ENCODE measurements around the gene C12orf57. TPM values are rescaled to one million over a fixed set of nuclear protein-coding genes. Genes with fewer than 3 reads are reported as not detected.

C12orf57 gene
- total and polyA plus RNA-seq, 9 of the 15 experiments (the other 6 are each of a cell fraction or from before 2014, with no cell fraction given), result 26.7 to 191 (median 107) TPM

- TF ChIP-seq, protein P1, sequence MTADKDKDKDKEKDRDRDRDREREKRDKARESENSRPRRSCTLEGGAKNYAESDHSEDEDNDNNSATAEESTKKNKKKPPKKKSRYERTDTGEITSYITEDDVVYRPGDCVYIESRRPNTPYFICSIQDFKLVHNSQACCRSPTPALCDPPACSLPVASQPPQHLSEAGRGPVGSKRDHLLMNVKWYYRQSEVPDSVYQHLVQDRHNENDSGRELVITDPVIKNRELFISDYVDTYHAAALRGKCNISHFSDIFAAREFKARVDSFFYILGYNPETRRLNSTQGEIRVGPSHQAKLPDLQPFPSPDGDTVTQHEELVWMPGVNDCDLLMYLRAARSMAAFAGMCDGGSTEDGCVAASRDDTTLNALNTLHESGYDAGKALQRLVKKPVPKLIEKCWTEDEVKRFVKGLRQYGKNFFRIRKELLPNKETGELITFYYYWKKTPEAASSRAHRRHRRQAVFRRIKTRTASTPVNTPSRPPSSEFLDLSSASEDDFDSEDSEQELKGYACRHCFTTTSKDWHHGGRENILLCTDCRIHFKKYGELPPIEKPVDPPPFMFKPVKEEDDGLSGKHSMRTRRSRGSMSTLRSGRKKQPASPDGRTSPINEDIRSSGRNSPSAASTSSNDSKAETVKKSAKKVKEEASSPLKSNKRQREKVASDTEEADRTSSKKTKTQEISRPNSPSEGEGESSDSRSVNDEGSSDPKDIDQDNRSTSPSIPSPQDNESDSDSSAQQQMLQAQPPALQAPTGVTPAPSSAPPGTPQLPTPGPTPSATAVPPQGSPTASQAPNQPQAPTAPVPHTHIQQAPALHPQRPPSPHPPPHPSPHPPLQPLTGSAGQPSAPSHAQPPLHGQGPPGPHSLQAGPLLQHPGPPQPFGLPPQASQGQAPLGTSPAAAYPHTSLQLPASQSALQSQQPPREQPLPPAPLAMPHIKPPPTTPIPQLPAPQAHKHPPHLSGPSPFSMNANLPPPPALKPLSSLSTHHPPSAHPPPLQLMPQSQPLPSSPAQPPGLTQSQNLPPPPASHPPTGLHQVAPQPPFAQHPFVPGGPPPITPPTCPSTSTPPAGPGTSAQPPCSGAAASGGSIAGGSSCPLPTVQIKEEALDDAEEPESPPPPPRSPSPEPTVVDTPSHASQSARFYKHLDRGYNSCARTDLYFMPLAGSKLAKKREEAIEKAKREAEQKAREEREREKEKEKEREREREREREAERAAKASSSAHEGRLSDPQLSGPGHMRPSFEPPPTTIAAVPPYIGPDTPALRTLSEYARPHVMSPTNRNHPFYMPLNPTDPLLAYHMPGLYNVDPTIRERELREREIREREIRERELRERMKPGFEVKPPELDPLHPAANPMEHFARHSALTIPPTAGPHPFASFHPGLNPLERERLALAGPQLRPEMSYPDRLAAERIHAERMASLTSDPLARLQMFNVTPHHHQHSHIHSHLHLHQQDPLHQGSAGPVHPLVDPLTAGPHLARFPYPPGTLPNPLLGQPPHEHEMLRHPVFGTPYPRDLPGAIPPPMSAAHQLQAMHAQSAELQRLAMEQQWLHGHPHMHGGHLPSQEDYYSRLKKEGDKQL (CRISPR knock-in tag; IDR thresholded peaks at IDR 0.05; ENCODE audit: borderline replicate concordance), result no peak
- TF ChIP-seq E2F3 (CRISPR knock-in tag; IDR thresholded peaks at IDR 0.05) (no peak), HCFC1 (IDR thresholded peaks at IDR 0.05; ENCODE audit: low read depth, low read length) (peak; percentile 9; the same call in 1 of the 2 replicates), ZFX (CRISPR knock-in tag; IDR thresholded peaks at IDR 0.05) (peak; percentile 85), SMAD4 (CRISPR knock-in tag; conservative IDR thresholded peaks at IDR 0.05) (0 out of 2 replicates have a peak, but pooled peaks have one; percentile 49), ZFP1 (CRISPR knock-in tag; IDR thresholded peaks at IDR 0.05) (no peak), TRIM24 (IDR thresholded peaks at IDR 0.05) (no peak), OTX1 (CRISPR knock-in tag; IDR thresholded peaks at IDR 0.05) (no peak), ZFPM2 (CRISPR knock-in tag; IDR thresholded peaks at IDR 0.05) (no peak), KHSRP (IDR thresholded peaks at IDR 0.05) (no peak), ZNF41 (CRISPR knock-in tag; conservative IDR thresholded peaks at IDR 0.05) (no peak), EP400 (IDR thresholded peaks at IDR 0.05) (peak; percentile 79), ZNF740 (CRISPR knock-in tag; IDR thresholded peaks at IDR 0.05) (no peak), ZNF740 (tag; IDR thresholded peaks at IDR 0.05) (no peak)
- TF ChIP-seq, protein P2, sequence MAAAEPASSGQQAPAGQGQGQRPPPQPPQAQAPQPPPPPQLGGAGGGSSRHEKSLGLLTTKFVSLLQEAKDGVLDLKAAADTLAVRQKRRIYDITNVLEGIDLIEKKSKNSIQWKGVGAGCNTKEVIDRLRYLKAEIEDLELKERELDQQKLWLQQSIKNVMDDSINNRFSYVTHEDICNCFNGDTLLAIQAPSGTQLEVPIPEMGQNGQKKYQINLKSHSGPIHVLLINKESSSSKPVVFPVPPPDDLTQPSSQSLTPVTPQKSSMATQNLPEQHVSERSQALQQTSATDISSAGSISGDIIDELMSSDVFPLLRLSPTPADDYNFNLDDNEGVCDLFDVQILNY (CRISPR knock-in tag; IDR thresholded peaks at IDR 0.05), result no peak
- TF ChIP-seq, protein P3, sequence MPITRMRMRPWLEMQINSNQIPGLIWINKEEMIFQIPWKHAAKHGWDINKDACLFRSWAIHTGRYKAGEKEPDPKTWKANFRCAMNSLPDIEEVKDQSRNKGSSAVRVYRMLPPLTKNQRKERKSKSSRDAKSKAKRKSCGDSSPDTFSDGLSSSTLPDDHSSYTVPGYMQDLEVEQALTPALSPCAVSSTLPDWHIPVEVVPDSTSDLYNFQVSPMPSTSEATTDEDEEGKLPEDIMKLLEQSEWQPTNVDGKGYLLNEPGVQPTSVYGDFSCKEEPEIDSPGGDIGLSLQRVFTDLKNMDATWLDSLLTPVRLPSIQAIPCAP (CRISPR knock-in tag; IDR thresholded peaks at IDR 0.05; ENCODE audit: borderline replicate concordance), result no peak
- TF ChIP-seq, protein P4, sequence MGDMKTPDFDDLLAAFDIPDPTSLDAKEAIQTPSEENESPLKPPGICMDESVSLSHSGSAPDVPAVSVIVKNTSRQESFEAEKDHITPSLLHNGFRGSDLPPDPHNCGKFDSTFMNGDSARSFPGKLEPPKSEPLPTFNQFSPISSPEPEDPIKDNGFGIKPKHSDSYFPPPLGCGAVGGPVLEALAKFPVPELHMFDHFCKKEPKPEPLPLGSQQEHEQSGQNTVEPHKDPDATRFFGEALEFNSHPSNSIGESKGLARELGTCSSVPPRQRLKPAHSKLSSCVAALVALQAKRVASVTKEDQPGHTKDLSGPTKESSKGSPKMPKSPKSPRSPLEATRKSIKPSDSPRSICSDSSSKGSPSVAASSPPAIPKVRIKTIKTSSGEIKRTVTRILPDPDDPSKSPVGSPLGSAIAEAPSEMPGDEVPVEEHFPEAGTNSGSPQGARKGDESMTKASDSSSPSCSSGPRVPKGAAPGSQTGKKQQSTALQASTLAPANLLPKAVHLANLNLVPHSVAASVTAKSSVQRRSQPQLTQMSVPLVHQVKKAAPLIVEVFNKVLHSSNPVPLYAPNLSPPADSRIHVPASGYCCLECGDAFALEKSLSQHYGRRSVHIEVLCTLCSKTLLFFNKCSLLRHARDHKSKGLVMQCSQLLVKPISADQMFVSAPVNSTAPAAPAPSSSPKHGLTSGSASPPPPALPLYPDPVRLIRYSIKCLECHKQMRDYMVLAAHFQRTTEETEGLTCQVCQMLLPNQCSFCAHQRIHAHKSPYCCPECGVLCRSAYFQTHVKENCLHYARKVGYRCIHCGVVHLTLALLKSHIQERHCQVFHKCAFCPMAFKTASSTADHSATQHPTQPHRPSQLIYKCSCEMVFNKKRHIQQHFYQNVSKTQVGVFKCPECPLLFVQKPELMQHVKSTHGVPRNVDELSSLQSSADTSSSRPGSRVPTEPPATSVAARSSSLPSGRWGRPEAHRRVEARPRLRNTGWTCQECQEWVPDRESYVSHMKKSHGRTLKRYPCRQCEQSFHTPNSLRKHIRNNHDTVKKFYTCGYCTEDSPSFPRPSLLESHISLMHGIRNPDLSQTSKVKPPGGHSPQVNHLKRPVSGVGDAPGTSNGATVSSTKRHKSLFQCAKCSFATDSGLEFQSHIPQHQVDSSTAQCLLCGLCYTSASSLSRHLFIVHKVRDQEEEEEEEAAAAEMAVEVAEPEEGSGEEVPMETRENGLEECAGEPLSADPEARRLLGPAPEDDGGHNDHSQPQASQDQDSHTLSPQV (IDR thresholded peaks at IDR 0.05), result peak; percentile 95
These were observed 21.3 kb downstream of the C12orf57 start (continued) for GRCh38 chr12:6965026-6965661.
